Mesothelial cell of epicardium (in vitro differentiated cells): ENCODE data around the gene CDH4. TPM values are rescaled to one million over a fixed set of nuclear protein-coding genes. Genes with fewer than 3 reads are reported as not detected.

Source experiments
- DNase-seq, 2 experiments: peaks; one replicate each; pipeline ENCODE4 v3.0.0; 2021; ENCODE audit warnings: low spot score in 2 of 2; ENCODE audit not compliant: unreplicated experiment in 2 of 2
- H3K27ac Mint-ChIP-seq: 2 replicates; pipeline ENCODE4 v1.8.0; 2021; ENCODE audit warnings: mixed read lengths
- H3K27me3 Mint-ChIP-seq: 2 replicates; pipeline ENCODE4 v1.8.0; 2021; ENCODE audit warnings: low read depth, mixed read lengths
- H3K36me3 Mint-ChIP-seq: 2 replicates; pipeline ENCODE4 v1.8.0; 2021; ENCODE audit warnings: mixed read lengths
- H3K4me1 Mint-ChIP-seq: 2 replicates; pipeline ENCODE4 v1.8.0; 2021; ENCODE audit warnings: mixed read lengths
- H3K4me3 Mint-ChIP-seq: 2 replicates; pipeline ENCODE4 v1.8.0; 2021; ENCODE audit warnings: mild to moderate bottlenecking, moderate library complexity, mixed read lengths
- H3K9me3 Mint-ChIP-seq: 2 replicates; pipeline ENCODE4 v1.8.0; 2021; ENCODE audit warnings: mixed read lengths
- CTCF ChIP-seq: fragments of 200-600 bp; sonication (generic); IDR thresholded peaks from one replicate; pipeline ENCODE4 v1.5.0; 2021; ENCODE audit warnings: antibody characterized with exemption; ENCODE audit not compliant: unreplicated experiment
- total RNA-seq: library from RNA; stranded (reverse); gene quantifications from 3 replicates; pipeline ENCODE4 v1.2.1, GENCODE V29; 2021

Gene CDH4
- total RNA-seq, 1 donor from 2014 or later: 1.1 TPM

DNA sequence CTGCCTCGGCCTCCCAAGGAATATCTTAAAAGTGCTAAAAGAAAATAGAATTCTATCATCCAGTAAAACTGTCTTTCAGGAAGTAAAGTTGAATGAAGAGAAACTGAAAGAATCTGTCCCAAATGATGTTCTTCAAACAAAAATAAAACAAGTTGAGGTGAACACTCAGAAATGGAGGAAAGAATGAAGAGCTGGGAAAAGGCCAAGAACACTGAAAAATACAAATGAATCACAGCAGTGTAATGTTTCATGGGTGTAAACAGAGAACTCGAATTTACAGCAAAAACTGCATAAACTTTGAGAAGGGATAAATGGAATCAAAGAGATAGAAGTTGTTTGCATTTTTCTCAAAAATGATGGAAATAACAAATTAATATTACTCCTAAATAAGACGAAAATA lies 496.3 kb downstream of the CDH4 start:
- peaks cover under 1% of the 10 kb centered on the region for H3K27me3 Mint-ChIP-seq
- TF ChIP-seq CTCF: no peak
- H3K9me3 Mint-ChIP-seq: peaks cover 23% of the 10 kb centered on the region
- no peak for DNase-seq
- no peak overlapping the region for H3K27ac Mint-ChIP-seq
- no peaks in the 10 kb centered on the region for H3K36me3 Mint-ChIP-seq
- peaks cover 8% of the 10 kb centered on the region for H3K4me1 Mint-ChIP-seq
- no peak overlapping the region for H3K4me3 Mint-ChIP-seq

DNA sequence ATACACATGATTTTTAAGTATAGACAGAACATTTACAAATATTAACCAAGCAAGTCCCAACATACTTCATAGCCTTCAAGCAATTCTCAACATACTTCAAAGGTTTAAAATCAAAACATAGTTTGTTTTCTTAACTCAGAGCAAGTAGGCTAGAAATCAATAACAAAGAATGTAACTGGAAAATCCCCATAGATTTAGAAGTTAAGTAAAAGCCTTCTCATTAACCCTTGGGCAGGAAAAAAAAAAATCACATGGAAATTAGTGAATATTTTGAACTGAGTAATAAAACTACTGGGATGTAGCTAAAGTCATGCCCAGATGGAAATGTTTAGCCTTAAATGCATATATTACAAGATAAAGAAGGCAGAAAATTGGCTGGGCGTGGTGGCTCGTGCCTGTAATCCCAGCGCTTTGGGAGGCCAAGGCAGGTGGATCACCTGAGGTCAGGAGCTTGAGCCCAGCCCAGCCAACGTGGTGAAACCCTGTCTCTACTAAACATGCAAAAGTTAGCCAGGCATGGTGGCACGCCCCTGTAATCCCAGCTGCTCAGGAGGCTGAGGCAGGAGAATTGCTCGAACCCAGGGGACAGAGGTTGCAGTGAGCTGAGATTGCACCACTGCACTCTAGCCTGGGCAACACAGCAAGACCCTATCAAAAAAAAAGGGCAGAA lies 497.5 kb downstream of the CDH4 start:
- peaks cover 23% of the 10 kb centered on the region for H3K9me3 Mint-ChIP-seq
- no peaks in the 10 kb centered on the region for H3K36me3 Mint-ChIP-seq
- peaks cover 3% of the 10 kb centered on the region for H3K27me3 Mint-ChIP-seq
- DNase-seq: no peak
- H3K4me3 Mint-ChIP-seq: no peak overlapping the region
- H3K4me1 Mint-ChIP-seq: peaks cover 3% of the 10 kb centered on the region
- TF ChIP-seq CTCF: no peak
- H3K27ac Mint-ChIP-seq: no peak overlapping the region

DNA sequence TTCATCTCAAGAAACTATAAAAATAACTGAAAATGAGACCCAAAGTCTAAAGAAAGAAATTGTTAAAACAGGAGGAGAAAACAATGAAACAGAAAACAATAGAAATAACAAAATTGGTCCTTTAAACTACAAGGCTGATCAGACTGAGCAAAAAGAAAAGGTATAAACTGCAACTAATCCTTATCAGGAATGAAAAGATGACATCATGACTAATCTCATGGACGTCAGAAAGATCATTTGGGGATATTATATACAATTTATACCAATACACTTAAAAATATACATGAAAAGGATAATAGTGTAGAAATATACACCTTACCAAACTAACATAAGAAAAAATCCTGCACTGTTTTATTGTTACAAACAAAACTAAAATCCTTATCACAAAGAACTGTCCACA lies 498.0 kb downstream of the CDH4 start:
- Mint-ChIP-seq H3K4me1 (peaks cover 3% of the 10 kb centered on the region), H3K27ac (no peak overlapping the region), H3K27me3 (peaks cover 3% of the 10 kb centered on the region), H3K36me3 (no peaks in the 10 kb centered on the region), H3K9me3 (peaks cover 23% of the 10 kb centered on the region), H3K4me3 (no peak overlapping the region)
- TF ChIP-seq CTCF: no peak
- no peak for DNase-seq

DNA sequence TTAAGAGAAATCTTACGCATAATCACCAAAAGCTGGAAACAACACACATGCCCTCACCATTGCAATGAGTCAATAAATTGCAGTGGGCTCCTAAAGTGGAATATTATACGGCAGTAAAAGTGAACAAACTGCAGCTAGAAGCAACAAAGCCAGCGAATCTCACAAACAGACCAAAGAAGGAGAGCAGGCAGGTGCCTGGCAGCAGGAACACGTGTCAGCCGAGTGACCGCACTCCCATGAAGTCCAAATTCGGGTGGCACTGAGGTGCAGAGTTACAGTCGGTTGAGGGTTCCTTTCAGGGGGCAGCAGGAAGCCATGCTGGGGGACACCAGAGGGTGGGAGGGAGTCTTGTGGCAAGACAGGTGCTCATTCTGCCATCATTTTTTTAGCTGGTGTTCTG lies 500.5 kb downstream of the CDH4 start:
- Mint-ChIP-seq H3K36me3 (no peaks in the 10 kb centered on the region), H3K4me3 (no peak overlapping the region)

GRCh38 chr20:61753316-61753942 lies 501.4 kb downstream of the CDH4 start:
- H3K36me3 Mint-ChIP-seq: no peaks in the 10 kb centered on the region
- no peak for TF ChIP-seq CTCF
- H3K9me3 Mint-ChIP-seq: peaks cover 19% of the 10 kb centered on the region
- DNase-seq: no peak
- H3K4me3 Mint-ChIP-seq: no peak overlapping the region
- peaks cover 5% of the 10 kb centered on the region for H3K27me3 Mint-ChIP-seq
- H3K4me1 Mint-ChIP-seq: peaks cover 3% of the 10 kb centered on the region
- H3K27ac Mint-ChIP-seq: no peak overlapping the region

More for the DNA sequence above, 500.5 kb downstream of the CDH4 start:
- no peak for TF ChIP-seq CTCF
- no peak overlapping the region for H3K27ac Mint-ChIP-seq
- H3K9me3 Mint-ChIP-seq: peaks cover 20% of the 10 kb centered on the region
- no peak for DNase-seq
- peaks cover 4% of the 10 kb centered on the region for H3K27me3 Mint-ChIP-seq
- H3K4me1 Mint-ChIP-seq: peaks cover 3% of the 10 kb centered on the region
